CD4-positive, alpha-beta T cell treated with Interleukin-21 for 1 hour (primary cell): ENCODE measurements around the gene HGFAC.

Source experiments
- DNase-seq: peaks from one replicate; pipeline ENCODE4 v3.0.0-alpha.2; 2020

The HGFAC gene

DNA sequence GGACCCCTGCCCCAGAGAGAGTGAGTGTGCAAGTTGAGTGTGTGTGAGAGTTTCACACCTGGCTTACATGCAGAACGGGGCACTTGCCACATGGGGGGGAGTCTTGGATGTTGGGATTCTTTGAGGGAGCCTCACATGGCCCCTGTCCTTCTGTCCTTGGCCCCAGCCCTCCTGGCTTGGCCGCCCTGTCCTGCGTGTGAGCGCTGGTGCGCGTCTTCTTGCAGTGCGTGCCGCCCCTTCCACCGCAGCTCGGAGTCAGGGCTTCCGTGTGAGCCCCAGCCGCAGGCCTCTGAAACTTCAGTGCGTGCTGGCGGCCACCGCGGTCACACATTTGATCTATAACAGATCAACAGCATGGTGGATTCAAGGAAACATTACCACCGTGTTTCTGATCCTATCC lies 30.1 kb upstream of the HGFAC start:
- DNase-seq: no peak

DNA sequence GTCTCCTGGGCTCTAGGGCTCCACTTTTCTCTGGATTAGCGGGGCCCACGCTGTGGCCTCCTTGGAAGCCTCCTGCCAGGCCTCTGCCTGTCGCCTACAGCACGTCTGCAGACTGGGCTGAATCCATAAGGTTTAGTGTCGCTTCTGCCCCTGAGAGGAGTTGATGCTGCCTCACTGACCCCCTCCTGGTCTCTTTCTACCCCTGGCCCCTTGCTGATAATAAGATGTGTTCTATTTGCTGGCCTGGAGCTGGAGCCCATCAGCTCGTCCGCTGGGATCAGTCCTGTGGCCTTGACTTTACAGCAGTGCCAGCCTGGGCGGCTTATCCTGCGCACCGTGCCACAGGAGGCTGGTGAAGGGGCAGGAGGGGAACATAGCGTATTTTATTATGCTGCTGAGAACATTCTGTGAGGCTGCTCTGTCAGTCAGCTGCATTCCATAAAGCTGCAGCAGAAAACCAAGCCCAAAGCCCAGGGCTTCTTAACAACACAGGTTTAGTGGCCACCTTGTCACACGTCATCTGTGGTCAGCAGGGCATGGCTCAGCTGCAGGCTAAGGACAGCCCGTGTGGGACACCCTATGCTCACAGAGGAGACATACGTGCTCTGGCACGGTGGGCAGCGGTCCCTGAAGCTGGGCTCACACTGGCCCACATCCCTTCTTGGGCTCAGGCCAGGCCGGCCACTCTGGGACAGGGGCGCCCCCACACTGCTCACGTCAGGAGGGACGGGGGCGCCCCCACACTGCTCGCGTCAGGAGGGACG lies 29.3 kb upstream of the HGFAC start:
- DNase-seq: no peak

DNA sequence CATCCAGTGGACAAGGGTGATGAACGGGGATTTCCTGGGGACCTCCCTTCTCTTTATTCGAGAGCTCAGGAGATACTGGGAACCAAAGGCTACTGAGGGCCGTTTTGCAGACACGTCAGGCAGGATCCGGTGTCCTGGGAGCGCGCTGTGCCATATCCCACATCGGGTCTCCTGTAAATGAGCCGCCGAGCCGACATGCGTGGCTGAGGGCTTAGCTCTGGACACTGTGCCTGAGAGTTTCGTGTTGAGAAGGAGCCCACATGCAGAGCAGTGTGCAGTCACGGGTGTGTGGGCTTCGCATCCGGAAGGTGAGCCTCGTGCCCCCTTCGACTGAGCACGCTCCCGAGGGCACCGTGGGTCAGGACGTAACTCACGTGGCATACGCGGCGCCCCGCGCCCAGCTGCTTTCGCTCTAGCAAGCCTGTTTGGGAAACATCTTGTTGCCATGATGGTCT lies 28.5 kb upstream of the HGFAC start:
- no peak for DNase-seq

DNA sequence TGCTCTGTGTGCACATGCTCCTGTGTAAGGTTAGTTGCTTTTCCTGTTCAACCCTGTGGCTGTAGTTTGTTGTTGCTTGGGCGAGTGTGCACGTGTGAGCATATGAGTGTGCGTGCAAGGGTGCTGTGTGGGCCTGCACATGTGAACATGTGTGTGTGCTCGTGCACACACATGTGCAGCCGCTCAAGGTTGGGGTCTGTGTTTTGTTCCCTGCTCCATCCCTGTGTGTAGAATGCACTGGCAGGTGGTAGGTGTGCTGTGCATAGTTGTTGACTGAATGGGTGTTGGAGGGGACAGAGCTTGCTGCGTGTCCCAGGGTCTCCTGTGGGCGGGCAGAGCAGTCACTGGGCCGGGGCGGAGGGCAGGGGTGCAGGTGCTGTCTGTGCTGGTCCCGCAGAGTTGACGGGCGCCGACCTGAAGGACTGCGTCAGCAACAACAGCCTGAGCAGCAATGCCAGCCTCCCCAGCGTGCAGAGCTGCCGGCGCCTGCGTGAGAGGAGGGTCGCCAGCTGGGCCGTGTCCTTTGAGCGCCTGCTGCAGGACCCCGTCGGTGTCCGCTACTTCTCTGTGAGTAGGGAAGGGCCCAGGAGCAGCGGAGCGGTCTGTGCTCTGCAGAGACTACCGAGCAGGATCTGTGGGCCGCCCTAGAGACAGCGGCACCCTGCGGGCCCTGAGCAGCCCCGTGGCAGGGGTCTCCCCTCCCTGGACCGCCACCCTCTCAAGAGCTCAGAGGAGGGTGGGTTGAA lies 27.9 kb upstream of the HGFAC start:
- DNase-seq: no peak

DNA sequence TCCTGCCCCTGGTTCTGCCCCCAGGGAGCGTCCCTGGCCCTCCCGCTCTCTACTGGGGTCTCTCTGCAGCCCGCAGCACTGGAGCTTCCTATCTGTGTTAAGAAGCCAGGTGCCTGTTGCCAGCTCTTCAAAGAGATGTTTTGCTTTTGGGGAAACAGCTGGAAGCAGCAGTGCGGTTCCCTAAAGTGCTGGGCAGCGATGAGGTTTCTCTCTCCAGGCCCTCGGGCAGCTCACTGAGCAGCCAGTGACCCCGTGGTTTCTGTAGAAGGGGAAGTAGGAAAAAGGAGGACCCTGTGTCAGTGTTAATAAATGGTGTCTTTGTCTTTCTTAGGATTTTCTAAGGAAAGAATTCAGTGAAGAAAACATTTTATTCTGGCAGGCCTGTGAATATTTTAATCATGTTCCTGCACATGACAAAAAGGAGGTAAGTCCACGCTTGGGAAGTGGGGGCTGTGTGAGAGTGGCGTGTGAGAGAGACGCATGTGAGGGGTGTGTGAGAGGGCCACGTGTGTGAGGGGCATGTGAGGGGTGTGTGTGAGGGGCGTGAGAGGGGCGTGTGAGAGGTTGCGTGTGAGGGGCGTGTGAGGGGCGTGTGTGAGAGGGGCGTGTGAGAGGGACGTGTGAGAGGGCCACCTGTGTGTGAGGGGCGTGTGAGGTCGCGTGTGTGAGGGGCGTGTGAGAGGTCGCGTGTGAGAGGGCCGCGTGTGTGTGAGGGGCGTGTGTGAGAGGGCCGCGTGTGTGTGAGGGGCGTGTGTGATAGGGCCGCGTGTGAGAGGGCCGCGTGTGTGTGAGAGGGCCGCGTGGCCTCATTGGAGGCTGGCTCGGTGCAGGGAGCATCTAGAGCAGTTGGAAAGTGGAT lies 27.1 kb upstream of the HGFAC start:
- DNase-seq: no peak

DNA sequence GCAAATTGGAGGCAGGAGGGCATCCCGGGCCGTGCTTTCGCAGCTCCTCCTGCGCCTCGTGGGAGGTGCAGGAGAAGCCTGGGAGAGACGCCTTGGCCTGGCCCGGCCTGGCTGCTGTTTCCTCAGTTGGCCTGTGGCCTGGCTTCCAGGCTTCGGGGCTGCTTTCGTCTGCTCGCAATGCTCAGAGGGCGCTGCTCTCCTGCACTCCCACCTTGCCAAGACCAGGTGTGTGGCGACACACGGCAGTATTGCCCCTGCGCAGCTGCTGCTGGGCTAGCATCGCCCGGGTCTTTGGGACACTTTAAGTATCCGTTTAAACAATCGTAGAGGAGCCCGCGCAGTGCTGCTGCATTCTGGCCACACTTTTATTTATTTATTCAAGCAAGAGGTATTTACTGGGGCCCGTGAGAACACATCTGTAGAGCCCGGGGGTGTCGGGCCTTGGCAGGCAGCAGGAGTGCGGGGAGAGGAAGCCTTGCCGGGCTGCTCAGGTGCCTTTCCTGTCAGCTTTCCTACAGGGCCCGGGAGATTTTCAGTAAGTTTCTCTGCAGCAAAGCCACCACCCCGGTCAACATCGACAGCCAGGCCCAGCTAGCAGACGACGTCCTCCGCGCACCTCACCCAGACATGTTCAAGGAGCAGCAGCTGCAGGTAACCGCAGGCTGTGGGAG lies 26.2 kb upstream of the HGFAC start:
- DNase-seq: no peak

DNA sequence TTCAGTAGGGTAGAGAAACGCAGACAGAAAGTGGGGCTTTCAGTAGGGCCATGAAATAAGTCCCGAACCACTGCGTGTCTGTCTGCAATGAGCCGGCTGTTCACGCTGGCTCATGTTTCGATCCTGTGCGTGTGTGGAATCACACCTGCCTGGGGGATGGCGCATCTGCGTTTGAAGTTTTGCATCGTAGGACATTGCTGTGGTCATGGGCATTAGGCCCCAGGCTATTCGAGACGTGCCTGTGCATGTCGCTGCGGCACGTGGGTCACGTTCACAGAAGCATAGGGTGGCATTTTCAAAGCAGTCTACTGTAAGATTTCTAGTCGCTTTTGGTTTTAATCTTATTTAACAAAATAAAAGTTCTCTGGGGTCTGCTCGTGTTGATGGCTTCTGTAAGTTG lies 25.5 kb upstream of the HGFAC start:
- no peak for DNase-seq

DNA sequence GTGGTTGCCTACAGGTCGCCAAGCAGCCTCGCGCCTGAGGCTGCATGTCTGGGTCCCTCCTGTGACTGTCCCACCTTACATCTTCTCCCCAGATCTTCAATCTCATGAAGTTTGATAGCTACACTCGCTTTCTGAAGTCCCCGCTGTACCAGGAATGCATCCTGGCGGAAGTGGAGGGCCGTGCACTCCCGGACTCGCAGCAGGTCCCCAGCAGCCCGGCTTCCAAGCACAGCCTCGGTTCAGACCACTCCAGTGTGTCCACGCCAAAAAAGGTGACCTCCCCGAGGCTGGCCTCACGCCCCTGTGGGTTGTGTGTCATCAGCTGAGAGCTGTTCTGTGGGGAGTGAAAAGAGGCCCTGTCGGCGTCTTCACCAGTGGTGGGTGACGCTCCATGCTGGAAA lies 24.9 kb upstream of the HGFAC start:
- no peak for DNase-seq

DNA sequence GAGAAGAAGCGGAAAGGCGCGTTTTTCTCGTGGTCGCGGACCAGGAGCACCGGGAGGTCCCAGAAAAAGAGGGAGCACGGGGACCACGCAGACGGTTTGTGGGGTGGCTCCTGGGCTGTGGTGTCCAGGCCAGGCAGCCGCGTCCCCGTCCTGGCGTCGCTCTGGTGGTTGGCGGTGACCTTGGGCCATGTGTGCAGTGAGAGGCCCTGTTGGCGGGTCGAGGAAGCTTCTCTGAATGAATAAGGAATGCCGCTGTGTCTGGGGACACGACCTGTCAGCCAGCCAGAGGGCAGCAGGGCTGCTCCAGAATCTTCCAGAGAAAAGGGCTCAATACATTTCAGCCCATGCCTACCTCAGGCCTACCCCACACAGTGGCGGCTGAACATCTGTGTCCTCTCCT lies 24.3 kb upstream of the HGFAC start:
- DNase-seq: no peak

DNA sequence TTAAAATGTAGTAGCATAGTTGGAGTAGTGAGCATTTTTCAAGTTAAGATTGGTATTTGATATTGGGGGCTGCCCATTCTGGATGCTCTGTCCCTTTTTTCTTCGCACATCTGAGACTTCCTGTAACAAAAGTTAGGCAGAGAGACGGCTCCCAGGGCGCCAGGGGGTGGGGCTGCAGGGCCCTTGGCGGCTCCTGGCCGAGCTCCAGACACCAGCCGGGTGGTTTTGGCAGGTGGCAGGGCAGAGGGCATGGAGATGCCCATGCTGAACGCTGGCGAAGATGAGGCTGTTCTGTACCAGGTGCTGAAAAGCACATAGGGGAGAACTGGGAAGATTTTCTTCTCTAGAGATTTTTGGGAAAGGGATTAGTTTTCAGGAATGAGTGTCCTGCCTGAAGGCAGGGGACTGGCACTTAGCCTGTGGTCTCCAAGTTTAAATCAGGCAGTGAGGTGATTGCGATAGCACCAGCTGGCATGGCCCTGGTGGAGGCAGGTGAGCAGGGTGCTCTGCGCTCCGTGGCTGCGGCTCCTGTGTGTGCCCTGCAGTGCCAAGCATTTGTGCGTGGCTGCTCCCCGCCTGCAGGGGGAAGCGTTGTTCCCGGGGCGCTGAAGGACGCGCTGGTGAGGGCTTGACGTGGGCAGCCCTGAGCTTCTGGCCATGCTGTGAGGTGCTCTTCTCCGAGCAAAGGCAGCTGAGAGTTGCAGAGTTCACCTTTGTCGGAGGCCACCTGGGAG lies 23.6 kb upstream of the HGFAC start:
- no peak for DNase-seq

DNA sequence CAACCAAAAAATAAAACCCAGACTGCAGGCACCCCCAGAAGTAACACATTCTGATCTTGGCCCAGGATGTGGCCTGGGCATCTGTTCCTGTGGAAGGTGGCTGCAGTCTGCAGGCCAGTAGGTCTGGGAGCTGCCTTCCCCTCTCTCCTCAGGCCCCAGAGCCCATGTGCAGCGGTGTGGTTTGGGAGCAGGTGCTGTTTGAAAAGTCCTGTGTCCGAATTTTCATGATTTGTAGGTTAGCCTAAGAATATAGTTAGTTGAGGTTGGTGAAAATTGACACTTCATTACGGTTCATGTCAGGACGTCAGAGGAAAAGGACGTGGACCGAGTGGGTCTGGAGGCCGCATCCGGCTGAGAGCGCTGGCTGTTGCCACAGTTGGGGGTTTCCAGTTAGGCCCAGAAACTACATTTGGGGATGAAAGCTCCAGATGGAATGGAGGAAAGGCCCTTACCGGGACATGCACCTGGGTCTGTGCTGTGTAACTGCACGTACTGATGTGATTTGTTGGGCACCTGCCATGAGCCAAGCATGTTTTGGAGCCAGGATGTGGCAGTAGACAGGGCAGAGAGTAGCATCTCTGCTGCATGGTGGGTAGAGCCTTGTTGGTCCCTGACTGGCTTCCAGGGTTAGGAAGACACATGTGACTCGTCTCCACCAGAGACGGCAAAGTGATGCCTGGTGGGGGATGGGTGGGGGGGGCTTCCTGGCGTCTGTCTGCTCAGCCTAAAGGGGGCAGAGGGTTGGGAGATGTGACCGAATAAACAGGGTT lies 21.7 kb upstream of the HGFAC start:
- no peak for DNase-seq

DNA sequence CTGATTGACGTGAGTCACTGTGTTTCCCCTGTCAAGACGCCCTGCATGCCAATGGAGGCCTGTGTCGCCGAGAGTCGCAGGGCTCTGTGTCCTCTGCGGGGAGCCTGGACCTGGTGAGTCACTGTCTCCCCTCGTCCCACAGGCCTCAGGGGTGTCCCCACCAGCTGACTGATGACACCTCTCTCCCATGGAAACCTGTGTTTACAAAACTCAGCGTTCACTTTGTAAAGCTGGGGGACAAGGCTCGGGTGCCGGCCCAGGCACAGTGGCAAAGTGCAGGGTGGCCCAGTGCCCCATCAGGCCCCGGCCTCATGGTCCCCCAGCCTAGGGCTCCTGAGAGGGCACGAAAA lies 21.2 kb upstream of the HGFAC start:
- no peak for DNase-seq

DNA sequence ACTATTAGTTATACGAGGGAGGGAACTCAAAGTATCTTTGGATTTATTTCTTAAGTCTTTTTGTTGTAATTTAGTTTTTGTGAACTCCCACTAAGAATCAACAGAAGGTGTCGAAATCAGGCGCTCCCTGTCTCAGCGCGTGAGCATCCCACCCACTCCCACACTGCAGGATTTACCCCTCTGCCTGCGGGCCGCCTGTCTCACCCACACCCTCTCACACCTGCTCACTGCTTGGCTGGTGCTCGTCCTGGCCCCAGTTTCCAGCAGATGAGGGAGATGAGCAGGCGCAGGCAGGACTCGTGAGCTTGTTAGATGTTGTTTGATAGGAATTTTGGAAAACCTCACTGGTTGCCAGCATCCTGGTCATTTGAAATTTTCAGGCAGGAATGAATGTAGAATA lies 20.8 kb upstream of the HGFAC start:
- DNase-seq: no peak

DNA sequence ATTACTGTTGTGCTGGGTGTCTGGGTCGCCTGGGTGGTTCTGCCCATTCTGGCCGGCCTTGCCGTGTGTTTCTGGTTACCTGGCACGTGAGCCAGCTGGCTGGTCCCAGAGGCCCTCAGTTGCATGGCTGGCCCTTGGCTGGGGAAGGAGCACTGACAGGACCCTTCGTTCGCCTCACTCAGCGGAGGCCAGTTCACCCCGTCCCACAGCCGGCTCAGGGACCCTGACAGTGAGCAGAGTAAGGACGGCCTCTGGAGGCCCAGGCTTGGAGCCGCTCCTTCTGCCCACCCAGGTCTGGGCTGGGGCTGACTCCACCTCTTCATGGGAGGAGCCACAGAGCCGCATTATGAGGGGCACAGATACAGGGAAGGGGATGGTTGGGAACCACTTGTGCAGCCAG lies 20.3 kb upstream of the HGFAC start:
- no peak for DNase-seq

DNA sequence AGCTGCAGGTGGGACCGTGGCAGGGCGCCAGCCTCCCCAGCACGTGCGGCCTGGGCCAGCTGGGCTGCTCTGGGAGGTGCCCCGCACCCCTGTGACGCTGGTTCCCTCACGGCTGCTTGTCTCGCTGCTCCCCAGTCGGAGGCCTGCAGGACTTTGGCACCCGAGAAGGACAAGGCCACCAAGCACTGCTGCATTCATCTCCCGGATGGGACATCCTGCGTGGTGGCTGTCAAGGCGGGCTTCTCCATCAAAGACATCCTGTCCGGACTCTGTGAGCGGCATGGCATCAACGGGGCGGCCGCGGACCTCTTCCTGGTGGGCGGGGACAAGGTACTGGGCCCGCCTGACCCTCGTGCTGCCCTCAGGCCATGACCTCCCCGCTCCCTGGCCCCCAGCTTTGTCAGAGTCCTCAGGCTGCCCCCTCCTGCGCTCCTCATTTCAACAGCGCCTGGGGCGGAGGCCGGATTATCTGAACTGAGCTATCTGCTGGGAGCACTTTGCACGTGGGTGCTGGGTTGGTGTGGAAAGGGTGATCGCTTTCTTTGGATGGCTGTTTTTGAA lies 19.4 kb upstream of the HGFAC start:
- DNase-seq: no peak

DNA sequence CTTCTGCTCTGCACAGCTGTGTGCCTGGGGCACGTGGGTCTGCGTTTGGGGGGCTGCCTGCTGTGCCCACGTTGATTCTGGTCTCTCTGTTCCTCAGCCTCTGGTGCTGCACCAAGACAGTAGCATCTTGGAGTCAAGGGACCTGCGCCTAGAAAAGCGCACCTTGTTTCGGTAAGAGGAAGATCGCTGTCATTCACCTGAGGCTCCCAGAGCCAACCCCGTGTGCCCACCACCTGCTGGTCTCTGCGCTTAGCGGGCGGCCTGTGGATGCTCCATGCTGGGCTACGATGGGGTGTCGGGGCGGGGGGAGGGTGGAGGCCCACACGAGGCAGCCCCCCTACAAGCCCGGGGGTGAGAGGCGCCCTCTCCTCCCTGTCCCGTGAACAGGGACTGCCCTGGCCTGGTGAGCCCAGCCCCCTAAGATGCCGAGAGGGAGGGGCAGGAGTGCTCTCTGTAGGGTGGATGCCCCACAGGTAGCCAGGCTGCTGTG lies 18.9 kb upstream of the HGFAC start:
- no peak for DNase-seq

DNA sequence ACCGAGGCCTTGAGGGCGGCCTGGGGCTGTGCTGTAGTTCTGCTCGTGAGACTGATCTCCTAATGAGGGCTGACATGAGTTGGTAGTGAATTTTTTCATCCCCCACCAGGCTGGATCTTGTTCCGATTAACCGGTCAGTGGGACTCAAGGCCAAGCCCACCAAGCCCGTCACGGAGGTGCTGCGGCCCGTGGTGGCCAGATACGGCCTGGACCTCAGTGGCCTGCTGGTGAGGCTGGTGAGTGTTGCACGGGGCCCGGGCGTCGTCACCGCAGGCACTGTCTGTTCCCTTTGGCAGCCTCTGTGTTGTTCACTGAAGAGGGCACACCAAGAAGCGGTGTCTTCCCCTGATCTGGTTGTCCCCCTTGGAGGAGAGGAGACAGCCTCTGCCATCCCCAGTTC lies 18.4 kb upstream of the HGFAC start:
- DNase-seq: no peak

DNA sequence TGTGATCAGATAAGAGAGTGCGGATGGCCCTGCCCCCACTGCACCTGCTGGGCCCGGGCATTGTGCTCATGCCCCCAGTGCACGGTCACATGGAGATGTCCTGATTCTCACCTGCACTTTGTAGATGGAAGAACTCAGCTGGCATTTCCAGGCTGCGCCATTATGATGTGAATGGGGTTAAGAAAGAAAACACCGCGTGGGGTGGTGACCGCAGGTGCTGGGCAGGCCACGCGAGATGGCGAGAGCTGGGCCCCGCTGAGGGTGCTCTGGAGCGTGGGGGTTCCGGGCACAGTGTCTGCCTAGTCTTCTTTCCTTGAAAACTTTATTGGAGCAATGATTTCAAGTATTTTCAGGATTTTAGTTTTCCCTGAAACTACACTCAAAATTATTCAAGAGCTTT lies 17.8 kb upstream of the HGFAC start:
- DNase-seq: no peak

DNA sequence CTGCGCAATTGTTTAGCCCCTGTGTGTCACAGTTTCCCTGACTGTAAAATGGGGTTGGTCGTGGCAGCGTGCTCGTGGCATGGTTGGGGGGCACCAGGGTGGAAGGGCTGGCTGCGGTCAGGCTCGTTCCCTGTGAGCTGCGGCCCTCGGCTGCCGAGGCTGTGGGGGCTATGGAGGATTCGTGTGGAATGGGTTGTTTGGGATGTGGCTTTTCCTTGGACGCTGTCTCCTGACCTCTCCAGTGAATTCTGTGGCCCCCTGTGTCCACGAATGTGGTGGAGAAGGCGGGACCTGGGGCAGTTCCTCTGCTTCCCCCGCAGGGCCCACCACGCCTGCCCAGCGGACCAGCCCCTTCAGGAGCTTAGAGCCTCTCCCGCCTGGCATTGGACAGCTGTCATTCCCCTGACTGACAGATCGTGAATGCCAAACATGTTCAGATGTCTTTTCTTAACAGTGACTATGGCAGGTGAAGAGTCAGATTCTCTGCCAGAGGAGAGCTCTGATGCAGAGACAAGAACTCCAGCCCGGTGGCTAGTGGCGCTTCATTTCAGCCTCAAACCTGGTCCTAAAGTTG lies 17.2 kb upstream of the HGFAC start:
- no peak for DNase-seq

DNA sequence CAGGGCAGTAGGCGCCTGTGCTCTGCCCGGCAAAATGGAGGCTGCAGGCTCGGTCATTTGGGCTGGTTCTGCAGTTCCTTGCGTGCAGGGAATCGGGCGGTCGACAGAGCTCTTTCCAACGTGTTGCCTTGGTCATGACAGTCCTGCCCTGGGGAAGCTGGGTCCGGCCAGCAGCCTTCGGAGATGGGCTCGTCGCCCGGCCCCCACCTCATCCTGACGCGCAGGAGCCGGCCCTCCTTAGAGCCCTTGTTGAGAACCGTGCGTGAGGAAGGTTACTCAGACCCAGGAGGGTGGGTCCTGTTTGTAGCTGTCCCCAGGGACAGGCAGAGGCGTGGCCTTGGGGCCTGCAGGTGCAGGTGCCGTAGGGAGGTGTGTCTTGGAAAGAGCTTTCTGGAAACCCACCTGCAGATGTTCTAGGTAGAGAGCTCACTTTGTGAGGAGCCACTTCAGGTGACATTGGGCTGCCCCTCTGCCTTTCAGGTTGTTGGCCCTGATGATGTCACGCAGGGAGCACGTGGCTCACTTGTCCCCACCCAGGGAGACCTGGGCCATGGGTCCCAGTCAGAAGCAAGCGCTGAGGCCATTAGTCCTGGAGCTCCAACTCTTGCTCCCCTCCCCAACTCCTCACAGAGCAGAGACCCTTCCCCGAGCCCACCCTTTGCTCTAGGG lies 15.2 kb upstream of the HGFAC start:
- no peak for DNase-seq
